Retinal pigment epithelial cell (primary cell): ENCODE data around the gene UNC5B.

Source experiments
- DNase-seq: peaks from one replicate; pipeline ENCODE4 v3.0.0-alpha.2; 2010; ENCODE audit warnings: low read depth
- H3K4me3 ChIP-seq: 2 replicates; pipeline ENCODE4 v1.5.1; 2011; ENCODE audit warnings: mild to moderate bottlenecking, low read length, control low read depth, moderate library complexity
- CTCF ChIP-seq: conservative IDR thresholded peaks from 2 replicates; pipeline ENCODE4 v1.5.1; 2011; ENCODE audit warnings: low read depth, low read length, control low read depth, inconsistent platforms

UNC5B gene

GRCh38 chr10:71197955-71198354 is 14.4 kb upstream of the UNC5B start:
- TF ChIP-seq CTCF, result no peak
- no peak for DNase-seq
- no peak overlapping the region for H3K4me3 ChIP-seq

GRCh38 chr10:71201849-71202248 is 10.5 kb upstream of the UNC5B start:
- no peak overlapping the region for H3K4me3 ChIP-seq
- DNase-seq, result no peak
- TF ChIP-seq CTCF, result no peak

- no peak overlapping the region for H3K4me3 ChIP-seq
- TF ChIP-seq CTCF, result no peak
- DNase-seq, result no peak
These were observed 10.1 kb upstream of the UNC5B start for GRCh38 chr10:71202314-71202713.

- TF ChIP-seq CTCF, result no peak
- DNase-seq, result no peak
- H3K4me3 ChIP-seq, result no peak overlapping the region
These were observed 9.2 kb upstream of the UNC5B start for GRCh38 chr10:71203124-71203523.

- no peak overlapping the region for H3K4me3 ChIP-seq
- TF ChIP-seq CTCF, result no peak
- no peak for DNase-seq
These were observed 8.7 kb upstream of the UNC5B start for GRCh38 chr10:71203716-71204115.

- no peak overlapping the region for H3K4me3 ChIP-seq
- no peak for DNase-seq
- TF ChIP-seq CTCF, result no peak
These were observed 7.6 kb upstream of the UNC5B start for GRCh38 chr10:71204746-71205145.

GRCh38 chr10:71205468-71205867 is 6.9 kb upstream of the UNC5B start:
- no peak for DNase-seq
- no peak overlapping the region for H3K4me3 ChIP-seq
- no peak for TF ChIP-seq CTCF
